PC-3 (cell line): ENCODE measurements around the gene BRD3. TPM values are rescaled to one million over a fixed set of nuclear protein-coding genes. Genes with fewer than 3 reads are reported as not detected.

Experiments
- ATAC-seq: fragments of 200-7000 bp; cut with Tn5 transposase; 2 replicates; pipeline ENCODE4 v1.9.1; 2020; ENCODE audit warnings: mild to moderate bottlenecking, moderate library complexity
- BruUV-seq: library from RNA; stranded (reverse); fragments of 400-500 nt; replicated peaks from 2 replicates; lab custom pipeline; 2021; lab: Mats Ljungman, UMichigan
- CTCF ChIA-PET: fragments of 300-600 bp; sonication (Branson Sonifier 250); formaldehyde crosslinking; loops from one replicate; lab custom pipeline; 2022; ENCODE audit warnings: antibody characterized with exemption; lab: Charles Lee
- POLR2A ChIA-PET: fragments of 300-600 bp; sonication (Branson Sonifier 250); formaldehyde crosslinking; loops from one replicate; lab custom pipeline; 2022; ENCODE audit warnings: antibody characterized with exemption; ENCODE audit not compliant: unreplicated experiment; lab: Charles Lee
- DNase-seq: peaks from one replicate; pipeline ENCODE4 v3.0.0-alpha.2; 2015
- H2AFZ ChIP-seq: fragments of 300-600 bp; sonication (generic); 2 replicates; pipeline ENCODE4 v1.6.0; 2016; ENCODE audit warnings: antibody characterized with exemption, low read length
- H3F3A ChIP-seq: fragments of 300-600 bp; sonication (generic); one replicate; pipeline ENCODE4 v1.6.0; 2017; ENCODE audit warnings: antibody characterized with exemption, low read length, control low read depth, mild to moderate bottlenecking; ENCODE audit not compliant: unreplicated experiment
- H3K27ac ChIP-seq: fragments of 300-600 bp; sonication (generic); 2 replicates; pipeline ENCODE4 v1.5.1; 2016; ENCODE audit warnings: mild to moderate bottlenecking, low read length
- H3K27me3 ChIP-seq: fragments of 300-600 bp; sonication (generic); 2 replicates; pipeline ENCODE4 v1.6.1; 2016; ENCODE audit warnings: low read length, mixed read lengths
- H3K36me3 ChIP-seq: fragments of 300-600 bp; sonication (generic); 2 replicates; pipeline ENCODE4 v1.6.1; 2016; ENCODE audit warnings: low read depth, mixed run types, low read length, mixed read lengths
- H3K4me1 ChIP-seq: fragments of 300-600 bp; sonication (generic); 2 replicates; pipeline ENCODE4 v1.5.1; 2016; ENCODE audit warnings: low read length; ENCODE audit not compliant: insufficient read depth
- H3K4me2 ChIP-seq: fragments of 300-600 bp; sonication (generic); 2 replicates; pipeline ENCODE4 v1.6.0; 2016; ENCODE audit warnings: low read length
- H3K4me3 ChIP-seq: fragments of 300-600 bp; sonication (generic); 2 replicates; pipeline ENCODE4 v1.5.1; 2016; ENCODE audit warnings: mild to moderate bottlenecking, low read length, mixed read lengths
- H3K79me2 ChIP-seq: fragments of 300-600 bp; sonication (generic); 2 replicates; pipeline ENCODE4 v1.6.1; 2017; ENCODE audit warnings: low read length, mixed read lengths
- H3K9ac ChIP-seq: fragments of 300-600 bp; sonication (generic); 2 replicates; pipeline ENCODE4 v1.6.0; 2016; ENCODE audit warnings: mild to moderate bottlenecking, low read length
- H3K9me2 ChIP-seq: fragments of 300-600 bp; sonication (generic); replicated peaks from 2 replicates; pipeline ENCODE4 v1.6.1; 2016; ENCODE audit warnings: mixed run types, low read length, mixed read lengths
- H3K9me3 ChIP-seq: fragments of 300-600 bp; sonication (generic); 2 replicates; pipeline ENCODE4 v1.6.1; 2016; ENCODE audit warnings: low read length, mixed read lengths
- H4K20me1 ChIP-seq: fragments of 300-600 bp; sonication (generic); 2 replicates; pipeline ENCODE4 v1.6.1; 2016; ENCODE audit warnings: low read length, mixed read lengths
- EZH2 ChIP-seq: fragments of 300-600 bp; sonication (generic); IDR thresholded peaks from one replicate; pipeline ENCODE4 v1.6.1; 2017; ENCODE audit warnings: antibody characterized with exemption, mild to moderate bottlenecking, low read length; ENCODE audit not compliant: unreplicated experiment
- EZH2phosphoT487 ChIP-seq: fragments of 300-600 bp; sonication (generic); IDR thresholded peaks from 2 replicates; pipeline ENCODE4 v1.6.1; 2018; ENCODE audit warnings: mild to moderate bottlenecking, antibody characterized with exemption, low read length, borderline replicate concordance
- intact Hi-C: fragments of 100-400 bp; cut with micrococcal nuclease; formaldehyde crosslinking; loops from 2 replicates; pipeline ENCODE4 v1.9.0; 2023
- total RNA-seq: library from RNA; depleted of rRNA; stranded (reverse); fragments of >200 nt; gene quantifications from 2 replicates; pipeline ENCODE4 v1.2.3, GENCODE V29; 2014
- TF ChIP-seq, protein P1 (sequence below): fragments of 300-600 bp; sonication (generic); conservative IDR thresholded peaks from 2 replicates; pipeline ENCODE4 v1.5.1; 2017; ENCODE audit warnings: antibody characterized with exemption, low read depth, mild to moderate bottlenecking, low read length

The BRD3 gene
- total RNA-seq, 1 experiment from 2014 or later = 5.5 TPM

- Histone ChIP-seq H4K20me1 (no peaks in the 10 kb centered on the region), H3K36me3 (no peaks in the 10 kb centered on the region), H3K9ac (no peak overlapping the region), H2AFZ (no peak overlapping the region), H3K9me2 (no peaks in the 10 kb centered on the region), H3K4me1 (peaks cover 14% of the 10 kb centered on the region), H3K9me3 (no peaks in the 10 kb centered on the region), H3K27ac (no peak overlapping the region), H3K27me3 (no peaks in the 10 kb centered on the region), H3K4me2 (no peak overlapping the region), H3F3A (no peaks in the 10 kb centered on the region), H3K4me3 (no peak overlapping the region), H3K79me2 (peaks cover 21% of the 10 kb centered on the region)
- BruUV-seq = no TSS peak
- ATAC-seq (no peak), DNase-seq (no peak)
- intact Hi-C loops = no loop called here
- TF ChIP-seq, protein P1, sequence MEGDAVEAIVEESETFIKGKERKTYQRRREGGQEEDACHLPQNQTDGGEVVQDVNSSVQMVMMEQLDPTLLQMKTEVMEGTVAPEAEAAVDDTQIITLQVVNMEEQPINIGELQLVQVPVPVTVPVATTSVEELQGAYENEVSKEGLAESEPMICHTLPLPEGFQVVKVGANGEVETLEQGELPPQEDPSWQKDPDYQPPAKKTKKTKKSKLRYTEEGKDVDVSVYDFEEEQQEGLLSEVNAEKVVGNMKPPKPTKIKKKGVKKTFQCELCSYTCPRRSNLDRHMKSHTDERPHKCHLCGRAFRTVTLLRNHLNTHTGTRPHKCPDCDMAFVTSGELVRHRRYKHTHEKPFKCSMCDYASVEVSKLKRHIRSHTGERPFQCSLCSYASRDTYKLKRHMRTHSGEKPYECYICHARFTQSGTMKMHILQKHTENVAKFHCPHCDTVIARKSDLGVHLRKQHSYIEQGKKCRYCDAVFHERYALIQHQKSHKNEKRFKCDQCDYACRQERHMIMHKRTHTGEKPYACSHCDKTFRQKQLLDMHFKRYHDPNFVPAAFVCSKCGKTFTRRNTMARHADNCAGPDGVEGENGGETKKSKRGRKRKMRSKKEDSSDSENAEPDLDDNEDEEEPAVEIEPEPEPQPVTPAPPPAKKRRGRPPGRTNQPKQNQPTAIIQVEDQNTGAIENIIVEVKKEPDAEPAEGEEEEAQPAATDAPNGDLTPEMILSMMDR = no peak
- TF ChIP-seq EZH2phosphoT487 = no peak
- TF ChIP-seq EZH2 = no peak
- CTCF ChIA-PET = no interaction called here
- POLR2A ChIA-PET = no interaction called here
These were observed 16.5 kb downstream of the BRD3 start for GRCh38 chr9:134051319-134051718.

- Histone ChIP-seq H3F3A (no peaks in the 10 kb centered on the region), H3K79me2 (peaks cover 19% of the 10 kb centered on the region), H3K27me3 (no peaks in the 10 kb centered on the region), H3K4me2 (no peak overlapping the region), H4K20me1 (no peaks in the 10 kb centered on the region), H3K27ac (no peak overlapping the region), H3K9me2 (no peaks in the 10 kb centered on the region), H3K4me3 (no peak overlapping the region), H3K4me1 (peaks cover 8% of the 10 kb centered on the region), H3K9ac (no peak overlapping the region), H3K36me3 (no peaks in the 10 kb centered on the region), H2AFZ (no peak overlapping the region), H3K9me3 (no peaks in the 10 kb centered on the region)
- CTCF ChIA-PET = no interaction called here
- ATAC-seq = no peak
- TF ChIP-seq EZH2 (no peak), EZH2phosphoT487 (no peak)
- TF ChIP-seq, protein P1 = no peak
- intact Hi-C loops = no loop called here
- BruUV-seq = no TSS peak
- POLR2A ChIA-PET = no interaction called here
- no peak for DNase-seq
These were observed 17.1 kb downstream of the BRD3 start for GRCh38 chr9:134050726-134051125.

DNA sequence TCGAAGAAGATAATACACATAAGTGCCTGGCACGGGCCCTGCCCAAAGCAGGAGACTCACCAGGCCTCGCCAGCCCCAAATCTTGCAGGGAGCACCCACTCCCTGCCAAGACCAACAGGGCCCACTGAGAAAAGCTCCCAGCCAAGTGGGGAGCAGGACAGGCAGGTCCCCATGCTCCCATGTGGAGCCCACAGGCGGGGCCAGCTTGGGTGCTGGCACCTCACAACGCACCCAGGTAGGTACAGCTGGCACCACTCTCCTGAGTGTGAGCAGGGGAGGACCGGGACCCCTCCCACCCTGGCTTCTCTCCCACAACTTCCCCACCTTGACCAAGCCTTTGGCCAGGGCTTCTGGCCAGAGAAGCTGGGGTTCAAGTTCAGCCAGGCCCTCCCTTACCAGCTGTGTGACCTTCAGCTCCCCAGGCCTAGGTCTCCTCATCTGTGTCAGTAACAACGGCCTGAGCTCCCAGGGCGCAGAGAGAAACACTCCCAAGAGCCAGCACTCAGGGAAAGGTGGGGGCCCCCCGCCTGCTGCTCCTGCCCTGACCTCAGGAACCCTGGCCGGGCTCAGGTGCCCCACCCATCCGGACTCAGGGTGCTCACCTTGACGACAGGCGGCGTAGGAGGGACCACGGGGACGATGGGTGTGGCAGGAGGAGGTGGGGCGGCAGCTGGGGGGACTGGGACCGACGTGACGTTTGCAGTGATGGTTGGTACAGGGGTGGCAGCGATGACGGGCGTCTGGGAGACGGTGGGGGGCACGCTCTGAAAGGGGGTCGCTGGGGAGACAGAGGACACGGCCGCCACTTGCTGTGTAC, 17.8 kb downstream of the BRD3 start:
- no peaks in the 10 kb centered on the region for H3F3A ChIP-seq
- no peak overlapping the region for H3K4me3 ChIP-seq
- H3K9me3 ChIP-seq = no peaks in the 10 kb centered on the region
- DNase-seq (no peak), ATAC-seq (no peak)
- ChIA-PET CTCF (no interaction called here), POLR2A (no interaction called here)
- H4K20me1 ChIP-seq = no peaks in the 10 kb centered on the region
- no peak overlapping the region for H2AFZ ChIP-seq
- intact Hi-C loops = no loop called here
- TF ChIP-seq, protein P1 = no peak
- TF ChIP-seq EZH2phosphoT487 = no peak
- no peak for TF ChIP-seq EZH2
- no peaks in the 10 kb centered on the region for H3K36me3 ChIP-seq
- H3K9ac ChIP-seq = no peak overlapping the region
- H3K79me2 ChIP-seq = peaks cover 12% of the 10 kb centered on the region
- H3K4me1 ChIP-seq = peaks cover under 1% of the 10 kb centered on the region; the same call in 1 of the 2 replicates
- H3K27me3 ChIP-seq = no peaks in the 10 kb centered on the region
- H3K4me2 ChIP-seq = no peak overlapping the region
- BruUV-seq = no TSS peak
- no peak overlapping the region for H3K27ac ChIP-seq
- no peaks in the 10 kb centered on the region for H3K9me2 ChIP-seq
